HFF-Myc (cell line): Measurements from ENCODE around the gene CELF4.
A peak's percentile ranks its signal among the peaks of the same experiment; 100 is the strongest.

Experiments
- DNase-seq: peaks from one replicate; pipeline ENCODE4 v3.0.0-alpha.2; 2011; ENCODE audit warnings: low read depth; ENCODE audit errors: extremely low read depth
- H3K4me3 ChIP-seq: replicated peaks from 2 replicates; pipeline ENCODE4 v1.5.1; 2011; ENCODE audit warnings: low read depth, mild to moderate bottlenecking, control low read depth, low read length
- CTCF ChIP-seq: IDR thresholded peaks from 2 replicates; pipeline ENCODE4 v1.5.1; 2012; ENCODE audit warnings: mild to moderate bottlenecking, low read depth, low read length, control low read depth; ENCODE audit errors: missing control alignments

The CELF4 gene

GRCh38 chr18:37567061-37567993 lies 1.7 kb upstream of the CELF4 start:
- TF ChIP-seq CTCF = no peak
- H3K4me3 ChIP-seq = no peak overlapping the region
- no peak for DNase-seq

- no peak for DNase-seq
- H3K4me3 ChIP-seq = no peak overlapping the region
- no peak for TF ChIP-seq CTCF
Measured at GRCh38 chr18:37566479-37567060, 972 bp upstream of the CELF4 start.

- DNase-seq = no peak
- H3K4me3 ChIP-seq = no peak overlapping the region
- TF ChIP-seq CTCF = no peak
Measured at GRCh38 chr18:37565977-37566478, 430 bp upstream of the CELF4 start.

- H3K4me3 ChIP-seq = no peak overlapping the region
- TF ChIP-seq CTCF = no peak
- DNase-seq = peak; percentile 5
Measured at GRCh38 chr18:37564711-37565100, 892 bp downstream of the CELF4 start.

GRCh38 chr18:37563931-37564392 lies 1.6 kb downstream of the CELF4 start:
- TF ChIP-seq CTCF = no peak
- no peak for DNase-seq
- H3K4me3 ChIP-seq = no peak overlapping the region

- DNase-seq = no peak
- TF ChIP-seq CTCF = no peak
- no peak overlapping the region for H3K4me3 ChIP-seq
Measured at GRCh38 chr18:37561986-37562385, 3.6 kb downstream of the CELF4 start.
